GM18907 (cell line): ENCODE data around the gene TTF1.

Experiments used
- ATAC-seq: cut with Tn5 transposase; IDR thresholded peaks from one replicate; pipeline ENCODE4 v1.9.1; 2021; ENCODE audit warnings: mild to moderate bottlenecking, moderate library complexity; ENCODE audit not compliant: unreplicated experiment

TTF1 gene, protein sequence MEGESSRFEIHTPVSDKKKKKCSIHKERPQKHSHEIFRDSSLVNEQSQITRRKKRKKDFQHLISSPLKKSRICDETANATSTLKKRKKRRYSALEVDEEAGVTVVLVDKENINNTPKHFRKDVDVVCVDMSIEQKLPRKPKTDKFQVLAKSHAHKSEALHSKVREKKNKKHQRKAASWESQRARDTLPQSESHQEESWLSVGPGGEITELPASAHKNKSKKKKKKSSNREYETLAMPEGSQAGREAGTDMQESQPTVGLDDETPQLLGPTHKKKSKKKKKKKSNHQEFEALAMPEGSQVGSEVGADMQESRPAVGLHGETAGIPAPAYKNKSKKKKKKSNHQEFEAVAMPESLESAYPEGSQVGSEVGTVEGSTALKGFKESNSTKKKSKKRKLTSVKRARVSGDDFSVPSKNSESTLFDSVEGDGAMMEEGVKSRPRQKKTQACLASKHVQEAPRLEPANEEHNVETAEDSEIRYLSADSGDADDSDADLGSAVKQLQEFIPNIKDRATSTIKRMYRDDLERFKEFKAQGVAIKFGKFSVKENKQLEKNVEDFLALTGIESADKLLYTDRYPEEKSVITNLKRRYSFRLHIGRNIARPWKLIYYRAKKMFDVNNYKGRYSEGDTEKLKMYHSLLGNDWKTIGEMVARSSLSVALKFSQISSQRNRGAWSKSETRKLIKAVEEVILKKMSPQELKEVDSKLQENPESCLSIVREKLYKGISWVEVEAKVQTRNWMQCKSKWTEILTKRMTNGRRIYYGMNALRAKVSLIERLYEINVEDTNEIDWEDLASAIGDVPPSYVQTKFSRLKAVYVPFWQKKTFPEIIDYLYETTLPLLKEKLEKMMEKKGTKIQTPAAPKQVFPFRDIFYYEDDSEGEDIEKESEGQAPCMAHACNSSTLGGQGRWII

DNA sequence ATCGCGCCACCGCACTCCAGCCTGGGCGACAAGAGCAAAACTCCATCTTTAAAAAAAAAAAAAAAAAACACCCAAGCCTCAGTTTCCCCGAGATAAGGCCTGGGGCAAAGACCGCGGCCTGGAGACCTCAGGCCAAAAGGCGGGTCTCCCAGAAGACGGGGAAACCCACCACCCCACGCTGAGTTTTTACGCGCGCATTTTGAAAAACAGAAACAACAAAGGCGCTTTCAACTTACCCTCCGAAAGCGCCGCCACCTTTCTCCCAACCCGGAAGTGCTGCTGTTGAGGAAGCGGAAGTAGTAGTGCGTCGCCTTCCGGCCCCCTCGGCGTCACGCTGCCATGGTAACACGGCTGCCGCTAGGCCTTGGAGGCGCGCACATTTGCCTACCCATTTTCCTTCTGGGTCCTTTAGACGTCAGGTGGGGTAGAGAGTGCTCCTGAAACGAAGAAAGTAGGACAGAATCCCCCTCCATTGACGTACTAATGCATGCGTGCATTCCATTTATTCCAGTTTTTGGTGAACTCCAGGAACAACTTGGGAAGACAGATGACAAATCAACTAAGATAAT, at the start of gene TTF1:
Gene TTF1, minus strand, starts transcription at position 287 of the 569 bp plus-strand sequence. CDS start 4,019 bp downstream, outside the sequence.
- ATAC-seq: peak; percentile 70

DNA sequence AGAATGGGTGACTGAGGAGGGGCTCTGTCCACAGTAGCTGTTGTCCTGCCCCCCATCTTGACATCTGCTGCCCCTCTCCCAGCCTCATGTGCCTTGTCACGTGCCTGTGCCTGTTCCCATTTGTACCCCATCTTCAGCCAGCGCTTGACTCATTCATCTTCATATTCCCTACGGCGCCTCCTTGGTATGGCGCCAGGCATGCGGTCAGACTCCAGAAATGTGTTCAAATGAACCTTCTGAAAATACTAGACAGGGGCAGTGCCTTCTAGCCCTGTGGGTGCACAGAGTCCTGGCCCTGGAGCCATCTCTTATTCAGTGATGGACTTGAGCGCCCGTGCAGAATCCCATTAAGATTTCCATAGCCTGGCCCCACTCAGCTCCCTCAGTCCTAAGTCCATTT, 49.6 kb upstream of the TTF1 start:
- no peak for ATAC-seq

DNA sequence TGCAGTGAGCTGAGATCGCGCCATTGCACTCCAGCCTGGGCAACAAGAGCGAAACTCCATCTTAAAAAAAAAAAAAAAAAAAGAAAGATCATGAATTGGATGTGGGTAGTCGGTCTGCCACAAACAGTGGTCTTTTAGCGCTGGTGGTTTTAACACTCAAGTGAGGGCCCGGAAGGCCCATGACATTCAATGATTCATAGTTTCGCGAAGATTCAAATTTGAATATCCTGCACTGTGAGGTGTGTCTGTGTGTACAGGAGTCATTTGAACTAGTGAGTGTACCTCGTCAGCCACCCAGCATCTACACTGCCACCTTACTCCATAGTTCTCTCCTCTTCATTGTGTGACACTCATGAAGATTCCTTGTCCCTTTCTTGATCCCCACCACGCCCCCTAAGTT, 44.6 kb upstream of the TTF1 start:
- ATAC-seq: no peak

DNA sequence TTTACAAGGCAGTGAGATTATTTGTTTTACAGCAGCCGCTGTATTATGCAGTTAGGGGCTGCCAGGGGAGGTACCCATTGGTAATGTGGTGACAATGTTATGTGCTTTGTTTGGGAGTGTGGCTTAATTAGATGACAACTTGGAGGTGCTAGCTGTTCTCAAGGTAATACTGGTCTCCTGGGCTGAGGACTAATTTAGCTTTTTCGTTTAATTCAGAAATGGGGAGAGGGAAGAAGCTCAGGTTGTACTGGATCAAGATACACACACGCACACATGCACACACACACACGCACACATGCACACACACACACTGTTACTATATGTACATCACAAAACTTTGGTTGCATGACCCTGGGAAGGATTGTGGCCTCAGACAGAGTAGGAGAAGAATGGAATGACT, 41.3 kb upstream of the TTF1 start:
- no peak for ATAC-seq

- ATAC-seq: no peak
Observed at GRCh38 chr9:132447346-132447745, 40.7 kb upstream of the TTF1 start.

DNA sequence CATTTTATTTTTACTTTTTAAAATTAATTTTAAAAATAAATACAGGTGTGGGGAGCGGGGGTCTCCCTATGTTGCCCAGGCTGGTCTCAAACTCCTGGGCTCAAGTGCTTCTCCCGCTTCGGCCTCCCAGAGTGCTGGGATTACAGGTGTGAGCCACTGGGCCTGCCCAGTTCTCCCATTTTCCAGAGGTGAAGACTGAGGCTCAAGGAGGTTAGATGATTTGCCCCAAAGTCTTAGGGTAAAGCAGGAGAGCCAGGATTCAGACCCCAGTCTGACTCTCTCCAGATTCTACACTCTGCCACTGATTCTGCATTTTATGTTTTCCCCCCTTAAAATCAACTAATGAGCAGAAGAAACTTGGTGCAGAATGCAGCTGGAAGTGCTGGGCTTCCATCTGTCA, 40.2 kb upstream of the TTF1 start:
- ATAC-seq: no peak

- ATAC-seq: no peak
Observed at GRCh38 chr9:132443951-132444607, 37.4 kb upstream of the TTF1 start.

DNA sequence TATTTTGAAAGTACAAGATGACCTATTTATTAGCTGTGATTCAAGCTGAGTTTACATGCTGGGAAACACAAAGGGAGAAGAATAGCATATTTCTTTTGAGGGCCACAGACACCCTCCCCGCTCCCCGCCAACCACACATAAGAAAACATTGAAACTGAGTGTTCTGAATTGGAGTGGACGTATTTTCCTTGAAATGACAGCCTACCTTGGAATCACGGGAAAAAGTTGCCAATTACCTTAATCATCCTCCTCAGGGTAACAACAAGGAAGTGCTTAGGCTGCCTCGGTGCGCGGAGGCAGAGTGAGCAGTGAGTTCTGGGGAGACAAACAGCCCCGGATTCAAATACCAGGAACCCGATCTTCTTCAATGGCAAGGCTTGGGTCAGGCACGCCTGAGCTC, 34.8 kb upstream of the TTF1 start:
- no peak for ATAC-seq

DNA sequence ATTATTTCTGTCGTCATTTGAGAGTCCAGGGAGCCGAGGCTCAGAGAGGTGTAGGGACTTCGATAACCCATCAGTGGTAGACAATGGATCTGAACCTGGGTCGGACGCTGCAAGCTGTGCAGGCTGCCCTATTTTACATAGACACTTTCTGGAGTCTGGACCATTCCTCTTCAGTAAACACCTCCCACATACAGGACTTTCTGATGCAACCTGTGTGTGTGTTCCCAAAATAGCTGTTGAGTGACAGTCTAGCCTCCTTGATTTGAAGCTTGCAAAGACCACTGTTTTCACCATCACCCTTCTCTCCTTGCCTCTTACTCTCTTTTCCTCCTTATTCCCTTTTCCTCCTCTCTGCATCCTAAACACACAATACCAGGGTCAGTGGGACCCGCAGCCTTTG, 34.1 kb upstream of the TTF1 start:
- ATAC-seq: no peak

GRCh38 chr9:132439153-132439552, 32.5 kb upstream of the TTF1 start:
- no peak for ATAC-seq

- ATAC-seq: no peak
Observed at GRCh38 chr9:132434881-132435280, 28.2 kb upstream of the TTF1 start.

DNA sequence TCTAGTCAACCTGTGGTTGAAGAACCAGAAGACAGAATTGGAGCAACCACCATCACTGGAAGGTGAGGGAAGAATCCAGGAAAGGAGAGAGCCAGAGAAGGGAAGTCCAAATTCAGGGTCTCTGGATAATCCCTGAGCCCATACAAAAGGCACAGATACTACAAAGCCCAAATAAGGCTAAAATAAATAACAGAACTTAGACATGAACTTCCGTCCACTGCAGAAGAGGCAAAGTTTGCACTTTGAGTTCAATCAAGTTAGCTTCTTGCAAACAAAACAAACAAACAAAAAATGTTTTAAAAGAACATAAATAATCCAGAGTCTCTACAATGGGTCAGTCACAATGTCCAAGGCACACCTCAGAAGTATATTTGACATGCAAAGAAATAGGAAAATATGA, 24.4 kb upstream of the TTF1 start:
- no peak for ATAC-seq

- no peak for ATAC-seq
Observed at GRCh38 chr9:132426639-132427414, 20.2 kb upstream of the TTF1 start.

GRCh38 chr9:132425675-132426062, 19.0 kb upstream of the TTF1 start:
- ATAC-seq: no peak

DNA sequence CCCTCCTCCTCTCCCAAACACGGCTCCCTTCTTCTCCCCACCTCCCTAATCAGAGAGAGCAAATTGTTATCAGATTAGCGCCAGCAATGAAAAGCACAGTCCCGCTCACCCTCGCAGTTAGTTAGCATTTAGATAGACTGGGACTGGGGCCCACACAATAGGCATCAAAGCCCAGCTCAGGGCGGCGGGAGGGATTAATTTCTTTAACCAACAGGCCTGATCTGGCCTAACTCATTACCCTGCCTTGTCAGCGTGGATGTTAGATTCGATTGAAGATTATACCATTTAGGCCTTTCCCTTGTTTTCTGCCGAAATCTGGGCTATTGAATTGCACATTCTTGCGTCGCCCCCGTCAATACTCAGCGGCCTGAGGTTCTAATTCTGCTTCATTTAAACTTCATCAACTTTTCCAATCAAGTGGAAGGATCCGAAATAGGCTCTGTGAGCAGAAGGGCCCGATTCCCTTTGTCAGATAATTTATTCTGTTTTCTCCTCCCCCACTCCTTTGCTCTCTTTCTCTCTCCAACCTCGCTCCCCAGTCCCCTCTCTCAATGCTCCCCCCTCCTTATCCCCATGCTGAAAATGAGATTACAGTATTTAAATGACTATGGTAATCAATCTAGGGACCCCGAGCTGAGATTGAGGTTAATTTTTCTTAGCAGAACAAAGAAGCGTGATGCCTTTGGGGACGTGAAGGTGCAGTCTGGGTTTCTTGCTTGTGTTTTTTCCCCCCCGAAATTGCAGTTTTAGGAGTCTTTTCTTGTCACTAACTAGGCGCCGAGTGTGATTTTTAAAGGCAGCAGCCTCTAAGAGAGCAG, 18.4 kb upstream of the TTF1 start:
- no peak for ATAC-seq

GRCh38 chr9:132423503-132423902, 16.9 kb upstream of the TTF1 start:
- ATAC-seq: no peak

DNA sequence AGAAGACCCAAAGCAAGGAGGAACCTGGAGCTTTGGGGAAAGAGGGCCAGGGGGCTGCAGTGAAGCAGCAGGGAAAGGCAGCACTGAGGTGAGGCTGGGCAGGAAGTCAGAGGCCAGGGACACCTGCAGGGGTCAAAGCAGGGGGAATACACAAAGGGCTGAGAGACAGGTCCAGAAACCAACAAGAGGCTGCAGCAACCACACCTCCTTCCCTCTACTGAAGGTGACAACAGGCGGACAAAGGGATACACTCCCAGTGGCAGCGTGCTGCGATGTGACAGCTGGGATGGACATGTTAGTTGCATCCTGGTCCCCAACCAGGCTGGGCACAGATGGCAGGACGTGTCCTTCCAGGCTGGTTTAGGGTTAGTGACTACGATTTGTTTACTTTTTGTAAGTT, 15.9 kb upstream of the TTF1 start:
- no peak for ATAC-seq

DNA sequence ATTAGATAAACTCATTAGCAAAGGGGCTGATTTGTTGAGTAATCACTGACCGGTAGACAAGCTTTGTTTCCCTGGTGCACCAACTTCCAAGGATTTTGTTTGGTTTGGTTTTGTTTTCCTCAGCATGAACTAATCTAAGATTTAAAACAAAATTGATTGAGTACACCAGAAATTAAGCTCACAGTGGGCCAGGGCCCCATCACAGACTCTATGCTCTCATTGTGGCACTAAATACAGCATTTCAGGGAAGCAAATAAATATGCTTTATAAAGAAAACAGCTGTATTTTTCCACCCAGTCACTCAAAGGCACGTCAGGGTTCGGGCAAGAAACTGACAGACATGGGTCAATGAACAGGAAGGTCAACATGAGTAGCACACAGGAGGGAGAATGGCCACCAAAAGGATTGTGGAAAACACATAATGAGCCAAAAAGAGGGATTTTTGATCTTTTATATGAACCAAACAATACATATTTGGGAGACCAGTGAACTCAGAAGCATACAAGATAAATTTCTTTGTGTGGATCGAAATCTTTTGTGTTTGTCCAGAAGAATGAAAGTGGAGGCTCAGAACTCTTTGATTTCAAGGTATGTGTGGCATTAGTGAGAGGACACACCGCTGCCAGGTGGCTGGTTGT, 12.2 kb upstream of the TTF1 start:
- no peak for ATAC-seq

- ATAC-seq: no peak
Observed at GRCh38 chr9:132415181-132415580, 8.5 kb upstream of the TTF1 start.
